GM21526 (cell line): ENCODE measurements around the gene TEX19.

Experiments
- ATAC-seq: cut with Tn5 transposase; IDR thresholded peaks from one replicate; pipeline ENCODE4 v1.9.1; 2021; ENCODE audit warnings: moderate library complexity; ENCODE audit not compliant: unreplicated experiment, low FRiP score

The TEX19 gene

DNA sequence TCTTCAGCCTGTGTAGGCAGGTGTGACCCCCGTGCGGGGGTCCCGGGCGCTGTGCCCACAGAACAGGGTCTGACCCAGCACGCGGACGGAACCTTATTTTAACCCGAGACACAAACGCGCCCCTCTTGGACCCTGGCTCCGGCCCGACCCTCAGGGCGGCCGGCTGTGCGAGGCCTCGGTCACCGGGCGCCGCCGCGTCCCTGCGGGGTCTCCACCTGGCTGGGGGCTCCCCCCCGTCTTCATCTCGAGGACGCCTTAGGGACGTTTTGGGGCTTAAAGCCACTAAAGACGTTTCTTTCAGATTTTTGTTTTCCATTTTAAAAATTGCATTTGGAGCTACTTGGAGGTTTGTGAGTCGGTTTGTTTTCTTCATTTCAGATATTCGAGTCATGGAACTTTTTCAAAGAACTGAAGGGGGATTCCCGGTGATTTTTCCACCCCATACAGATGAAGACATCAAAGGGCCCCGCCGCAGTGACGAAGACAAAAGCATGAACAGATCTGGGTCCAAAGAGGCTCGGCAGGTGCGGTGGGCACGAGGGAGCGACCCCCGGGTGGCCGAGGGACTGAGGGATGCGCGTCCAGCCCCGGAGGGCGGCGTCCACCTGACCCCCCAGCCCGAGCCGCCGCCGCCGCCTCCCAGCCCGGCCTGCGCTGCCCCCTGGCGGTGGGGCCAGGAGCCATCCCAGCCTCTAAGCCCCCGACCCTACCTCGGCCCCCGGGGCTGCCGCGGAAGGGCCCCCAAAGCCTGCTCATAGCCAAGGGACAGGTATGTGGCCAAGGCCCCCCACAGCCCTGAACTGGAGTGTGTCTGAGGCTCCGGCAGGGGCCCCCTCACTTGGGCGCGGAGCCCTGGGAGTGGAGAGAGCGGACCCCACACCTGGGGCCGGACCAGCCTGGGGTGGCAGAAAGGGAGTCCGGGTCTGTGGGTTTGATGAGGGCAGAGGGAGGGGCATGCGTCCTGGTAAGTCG, 37.8 kb upstream of the TEX19 start:
- ATAC-seq, result no peak

DNA sequence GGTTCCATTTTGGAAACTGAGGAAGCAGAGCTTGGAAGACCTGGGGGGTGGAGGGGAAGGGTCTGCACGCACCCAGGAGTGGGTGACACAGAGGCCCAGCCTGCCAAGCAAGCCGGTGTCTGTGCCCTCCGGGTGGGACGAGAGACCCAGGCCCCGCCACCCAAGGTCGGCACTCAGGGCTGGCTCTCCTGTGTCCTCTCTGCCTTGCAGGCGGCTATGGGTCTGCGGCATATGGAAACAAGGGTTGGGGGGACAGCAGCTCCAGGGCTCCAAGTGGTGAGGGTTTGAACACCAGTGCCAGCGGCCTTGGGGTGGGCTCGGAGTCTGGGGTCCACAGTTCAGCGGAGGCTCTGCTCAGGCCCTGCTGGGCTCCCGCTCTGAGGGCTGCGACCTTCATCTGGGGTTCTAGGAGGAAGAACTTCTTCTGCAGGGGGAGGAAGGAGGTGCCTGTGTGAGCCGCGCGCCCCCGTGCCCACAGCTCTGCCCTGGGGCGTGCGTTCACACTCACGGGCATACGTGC, 37.0 kb upstream of the TEX19 start:
- ATAC-seq, result no peak

DNA sequence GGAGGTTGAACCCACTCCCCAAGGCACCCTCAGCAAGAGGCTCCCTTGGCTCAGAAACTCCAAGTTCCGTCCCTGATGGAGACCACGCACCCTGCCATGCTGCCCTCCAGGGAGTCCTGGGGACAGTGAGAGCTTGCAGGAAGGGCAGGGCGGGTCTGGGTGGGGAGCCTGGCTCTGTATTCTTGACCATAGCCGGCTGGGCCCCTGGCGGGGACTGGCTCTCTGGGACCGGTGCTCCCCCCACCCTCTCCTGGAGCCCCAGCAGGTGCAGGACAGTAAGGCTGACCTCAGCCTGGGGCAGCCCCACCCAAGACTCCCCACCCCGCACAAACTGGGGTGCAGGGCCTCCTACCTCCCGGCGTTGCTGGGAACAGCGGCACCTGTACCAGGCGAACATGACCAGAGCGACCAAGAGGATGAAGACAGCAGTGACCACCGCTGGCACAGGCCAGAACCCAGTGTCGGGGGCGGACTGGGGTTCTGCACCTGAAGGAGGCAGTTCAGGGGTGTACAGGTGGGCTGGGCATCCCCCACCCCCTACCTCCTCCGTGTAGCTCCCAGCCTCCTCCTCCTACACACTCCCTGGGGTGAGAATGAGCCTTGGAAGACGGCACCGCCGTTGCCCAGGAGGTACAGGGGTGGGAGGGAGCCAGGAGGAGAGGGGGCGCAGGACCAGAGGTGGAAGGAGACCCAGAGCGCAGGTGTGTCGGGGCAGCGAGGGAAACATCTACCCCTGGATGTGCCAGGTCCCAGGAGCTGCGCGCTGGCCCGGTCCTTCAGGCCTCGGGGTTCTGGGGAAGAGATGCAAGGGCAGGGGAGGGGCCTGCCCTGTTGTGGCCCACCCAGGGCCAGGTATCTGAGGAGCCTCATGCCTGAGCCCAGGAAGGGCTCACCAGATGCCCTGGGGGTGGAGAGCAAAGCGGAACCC, 36.3 kb upstream of the TEX19 start:
- ATAC-seq, result no peak

DNA sequence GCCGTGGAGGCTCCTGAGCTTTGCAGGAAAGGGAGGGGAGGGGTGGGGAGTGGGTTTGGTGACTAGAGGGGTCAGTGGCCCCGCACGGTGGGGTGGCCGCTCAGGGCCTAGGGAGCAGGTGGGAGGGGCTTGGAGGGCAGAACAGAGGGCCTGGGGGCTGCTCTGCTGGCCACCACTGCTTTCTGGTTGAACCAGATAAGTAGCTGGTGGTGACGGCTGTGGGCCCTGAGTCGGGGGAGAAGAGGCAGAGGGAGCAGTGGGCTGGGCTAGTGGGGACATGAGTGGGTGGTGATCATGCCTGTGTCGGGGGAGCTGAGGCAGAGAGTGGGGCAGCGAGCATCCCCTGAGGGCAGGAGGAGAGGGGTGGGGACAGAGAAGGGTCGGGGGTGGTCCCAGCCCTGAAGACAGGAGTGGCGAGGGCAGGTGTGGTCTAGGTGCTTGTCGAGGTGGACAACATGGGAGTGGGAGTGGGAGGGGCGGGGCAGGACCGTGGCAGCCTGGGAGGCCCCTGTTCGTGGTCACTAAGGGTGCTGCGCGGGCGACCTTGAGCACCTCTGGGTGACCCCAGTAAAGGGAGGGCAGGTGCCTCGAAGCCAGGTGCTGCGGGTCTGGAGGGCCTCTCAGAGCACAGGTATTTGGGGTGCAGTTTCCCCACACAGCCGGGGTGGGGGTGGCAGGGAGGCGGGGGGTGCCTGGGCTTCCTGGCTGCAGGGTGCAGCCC, 35.4 kb upstream of the TEX19 start:
- ATAC-seq, result no peak

DNA sequence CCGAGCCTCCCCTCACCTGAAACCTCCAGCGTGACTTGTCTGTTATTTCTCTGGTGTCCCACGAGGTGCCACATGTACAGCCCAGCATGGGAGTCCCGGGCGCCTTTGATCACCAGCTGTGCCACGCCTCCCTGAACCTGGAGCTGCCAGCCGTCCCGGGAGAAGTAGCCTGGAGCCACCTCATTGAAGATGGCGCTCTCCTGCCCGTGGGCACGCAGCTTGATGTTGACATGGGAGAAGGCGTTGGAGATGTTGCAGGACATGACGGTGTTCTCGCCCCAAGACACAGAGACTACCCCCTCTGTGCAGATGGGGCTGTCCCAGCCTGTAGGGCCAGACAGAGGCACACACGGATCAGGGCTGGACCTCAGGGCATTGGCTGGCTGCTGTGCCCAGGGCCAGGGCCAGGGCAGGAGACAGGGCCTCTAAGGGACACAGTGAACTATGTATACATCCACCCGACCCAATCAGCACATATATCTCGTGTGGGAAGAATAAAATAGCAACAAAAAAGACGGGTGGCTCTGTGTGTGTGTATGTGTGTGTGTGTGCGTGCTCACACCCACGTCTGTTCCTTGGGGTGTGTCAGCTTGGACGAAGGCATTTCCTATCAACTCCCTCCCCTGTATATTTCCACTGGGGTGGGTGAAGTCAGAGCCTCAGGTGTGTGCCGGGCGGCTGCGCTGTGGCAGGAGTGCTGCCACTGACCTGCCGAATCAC, 34.3 kb upstream of the TEX19 start:
- ATAC-seq, result no peak

DNA sequence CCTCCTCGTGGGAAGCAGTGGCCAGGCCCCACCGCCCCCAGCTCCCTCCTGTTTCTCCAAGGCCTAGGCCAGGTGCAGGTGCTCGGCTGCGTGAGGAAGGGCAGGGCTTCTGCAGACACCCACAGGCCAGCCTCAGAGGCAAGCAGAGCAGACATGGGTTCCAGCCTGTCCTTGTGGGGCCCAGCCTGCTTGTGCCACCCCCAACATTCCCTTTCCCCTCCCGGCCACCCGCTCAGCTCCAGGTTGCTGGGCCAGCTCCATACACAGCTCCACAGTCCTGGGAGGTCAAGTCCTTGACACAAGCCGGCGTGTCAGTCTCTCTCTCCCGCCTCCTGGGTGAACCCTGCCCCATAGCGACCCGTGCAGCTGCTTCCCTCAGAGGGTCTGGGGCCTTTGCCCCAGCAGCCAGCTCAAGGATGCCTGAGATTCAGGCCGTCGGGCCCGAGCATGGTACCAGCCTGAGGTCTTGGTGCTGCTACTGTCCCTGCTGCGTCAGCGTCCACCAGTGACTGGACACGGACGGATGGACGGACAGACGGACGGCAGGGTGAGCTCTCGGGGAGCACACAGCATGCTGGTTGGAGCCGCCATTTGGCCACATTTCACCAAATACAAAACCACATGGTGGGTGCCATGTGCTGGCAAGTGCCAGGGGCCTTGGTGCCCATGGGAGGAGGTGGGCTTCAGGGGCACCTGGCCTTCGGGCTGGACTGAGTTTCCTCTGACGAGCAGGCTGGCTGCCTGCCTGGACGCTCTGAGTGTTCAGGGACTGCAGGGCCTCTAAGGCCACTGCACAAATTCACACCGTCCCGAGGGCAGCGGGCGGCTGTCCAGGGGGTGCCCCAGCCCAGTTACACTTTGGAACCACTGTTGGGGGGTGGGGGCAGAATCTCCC, 33.5 kb upstream of the TEX19 start:
- no peak for ATAC-seq

DNA sequence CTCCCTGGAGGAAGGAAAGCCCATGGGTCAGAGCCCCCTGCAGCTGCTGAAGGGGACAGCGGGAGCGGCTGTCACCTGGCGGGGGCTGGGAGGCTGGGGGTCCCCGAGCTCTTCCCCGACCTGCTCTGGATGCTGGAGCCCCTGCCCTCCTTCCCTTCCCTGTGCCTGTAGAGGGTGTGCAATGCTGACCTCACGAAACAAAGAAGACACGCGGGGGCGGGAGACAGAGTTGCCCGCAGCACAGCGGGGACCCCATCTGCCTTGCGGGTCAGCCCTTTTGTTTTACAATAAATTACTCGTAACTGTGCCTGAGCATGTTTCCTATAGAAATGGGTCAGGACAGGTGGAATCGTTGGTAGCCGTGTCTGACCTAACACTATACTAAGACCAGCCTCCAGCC, 31.8 kb upstream of the TEX19 start:
- no peak for ATAC-seq

DNA sequence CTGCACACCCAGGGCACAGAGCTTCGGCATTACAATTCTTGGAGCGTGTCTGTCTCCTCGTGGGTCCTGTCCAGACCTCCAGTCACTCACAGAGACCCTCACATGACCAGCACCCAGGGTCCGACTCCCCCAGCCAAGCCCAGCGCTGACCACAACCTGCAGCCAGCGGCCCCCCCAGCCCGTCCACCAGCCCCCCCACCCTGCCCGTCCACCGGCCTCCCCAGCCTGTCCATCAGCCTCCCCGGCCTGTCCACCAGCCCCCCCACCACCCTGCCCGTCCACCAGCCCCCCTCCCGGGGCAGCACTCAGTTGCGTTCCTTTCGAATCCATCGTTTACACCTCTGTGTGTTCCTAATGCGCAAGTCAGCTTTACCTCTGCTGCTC, 31.3 kb upstream of the TEX19 start:
- no peak for ATAC-seq

DNA sequence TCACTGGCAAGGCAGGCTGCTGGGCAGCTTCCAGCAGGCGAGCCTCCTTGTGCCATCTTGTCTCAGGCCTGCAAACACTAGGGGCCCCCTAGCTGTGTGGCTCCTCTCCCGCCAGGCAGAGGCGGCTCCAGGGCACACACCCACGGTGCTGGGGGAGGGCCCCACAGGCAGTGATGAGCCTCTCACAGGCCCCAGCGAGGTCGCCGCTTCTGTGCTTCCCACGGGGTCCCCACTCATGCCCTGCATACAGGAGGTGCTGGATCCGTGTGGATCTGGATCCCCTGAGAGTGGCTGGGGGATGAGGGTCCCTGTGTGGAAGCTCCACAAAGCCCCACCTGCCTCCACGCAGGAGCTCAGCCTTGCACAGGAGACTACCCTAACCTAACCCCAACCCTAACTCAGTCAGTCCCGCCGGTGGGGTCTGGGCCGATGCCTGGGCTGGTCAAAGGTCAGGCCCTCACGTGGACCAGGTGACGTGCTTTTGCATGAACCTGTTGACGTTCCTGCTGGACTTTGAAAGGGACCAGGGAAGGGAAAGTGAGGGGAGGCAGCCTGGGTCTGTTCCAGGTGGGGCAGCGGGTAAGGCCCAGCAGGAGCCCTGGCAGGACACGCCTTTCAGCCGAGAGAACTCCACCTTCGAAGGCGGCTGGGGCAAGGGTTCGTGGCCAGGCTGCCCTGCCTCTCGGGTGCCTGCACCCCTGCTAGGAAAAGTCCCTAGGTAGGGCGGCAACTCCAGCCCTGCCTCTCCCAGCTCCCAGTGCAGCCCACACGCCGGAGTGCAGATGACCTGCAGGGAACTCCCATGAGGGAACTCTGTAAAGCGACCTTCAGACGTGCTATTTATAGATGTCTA, 30.7 kb upstream of the TEX19 start:
- no peak for ATAC-seq

DNA sequence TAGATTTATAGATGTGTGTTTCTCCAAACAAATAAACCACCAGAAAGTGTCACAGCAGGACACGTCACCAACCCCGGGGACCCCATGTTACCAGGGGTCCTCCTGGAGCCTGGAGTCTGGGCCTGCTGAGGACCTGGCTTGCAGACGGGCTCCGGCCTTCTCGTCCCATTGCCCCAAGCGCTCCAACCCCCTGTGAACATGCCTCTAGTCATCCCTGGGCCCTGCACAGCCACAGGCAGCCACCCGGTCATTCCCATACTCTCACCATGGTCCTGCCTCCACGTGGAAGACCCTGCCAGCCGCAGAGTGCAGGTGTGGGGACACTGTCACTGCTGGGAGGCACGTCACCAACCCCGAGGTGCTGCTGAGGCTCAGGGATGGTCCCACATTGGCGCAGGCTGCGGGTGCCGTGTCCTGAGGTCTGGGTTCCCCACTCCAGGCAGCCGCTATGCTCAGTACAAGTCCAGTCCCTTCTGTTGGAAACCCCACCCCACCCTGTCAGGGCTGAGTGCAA, 30.0 kb upstream of the TEX19 start:
- ATAC-seq, result no peak

DNA sequence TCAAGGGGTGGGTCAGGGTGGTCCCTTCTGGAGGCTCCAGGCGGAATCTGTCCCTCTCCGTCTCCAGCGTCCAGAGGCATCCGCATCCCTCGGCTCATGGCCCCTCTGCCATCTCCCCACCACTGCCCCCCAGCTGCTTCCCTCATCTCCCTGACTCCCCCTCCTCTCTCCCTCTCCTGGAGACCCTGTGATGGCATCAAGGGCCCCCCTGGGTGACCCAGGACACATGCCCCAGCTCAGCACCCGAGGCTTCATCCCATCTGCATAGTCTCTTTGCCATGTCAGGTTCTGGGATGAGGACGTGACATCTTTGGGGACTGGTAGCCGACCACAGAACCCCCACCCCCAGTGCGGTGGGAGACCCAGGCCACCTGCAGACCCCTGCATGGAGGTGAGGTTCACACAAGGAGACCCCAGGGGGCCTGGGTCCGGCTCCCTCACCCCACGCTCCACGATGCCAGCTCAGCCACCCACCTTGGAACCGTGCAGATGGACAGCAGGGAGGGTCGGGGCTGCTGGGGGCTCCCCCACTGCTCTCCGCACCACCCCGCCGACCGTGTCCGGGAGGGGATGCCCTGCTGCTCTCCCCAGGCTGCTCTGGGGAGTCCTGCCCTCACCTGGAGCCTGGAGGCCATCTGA, 29.2 kb upstream of the TEX19 start:
- ATAC-seq, result no peak

DNA sequence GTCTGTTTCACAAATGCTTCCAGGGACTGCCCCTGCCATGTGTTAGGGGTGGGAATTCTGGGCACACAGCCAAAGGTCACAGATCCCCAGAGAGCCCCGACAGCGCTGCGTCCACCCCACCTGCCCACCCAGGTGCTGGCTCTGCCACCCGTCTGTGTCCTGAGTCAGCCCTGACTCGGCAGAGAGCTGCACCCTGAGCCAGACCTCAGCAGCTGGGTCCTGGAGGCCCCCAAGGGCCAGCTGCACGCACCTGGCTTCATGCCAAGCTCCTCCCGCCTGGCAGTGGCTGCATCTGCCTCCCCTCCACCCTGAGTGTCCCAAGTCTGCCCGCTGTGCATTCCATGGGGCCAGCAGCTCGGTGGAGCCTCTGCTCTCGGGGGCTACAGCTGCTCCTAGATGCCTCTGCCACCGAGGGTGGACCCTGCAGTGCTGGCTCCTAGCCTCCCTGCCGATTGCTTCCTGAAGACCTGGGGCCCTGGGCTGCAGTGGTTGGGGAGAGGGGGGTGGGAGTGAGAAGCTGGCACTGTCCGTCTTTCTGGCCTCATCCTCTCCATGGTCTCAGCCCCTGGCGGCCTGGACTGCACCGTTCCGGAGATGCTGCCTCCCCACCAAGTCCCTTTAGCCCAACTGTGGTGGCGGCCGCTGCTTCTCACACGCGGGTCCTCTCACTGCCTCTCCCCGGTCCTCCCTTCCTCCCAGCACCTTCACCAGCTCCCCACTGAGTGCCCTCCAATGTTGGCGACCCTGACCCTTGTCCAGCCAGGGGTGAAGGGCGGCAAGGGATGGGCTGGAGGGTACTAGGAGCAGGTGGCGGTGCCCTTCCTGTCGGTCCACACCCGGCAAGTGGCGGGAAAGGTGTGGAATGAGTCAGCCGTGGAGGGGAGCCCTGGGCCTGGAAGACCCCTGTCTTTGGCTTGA, 28.5 kb upstream of the TEX19 start:
- no peak for ATAC-seq

DNA sequence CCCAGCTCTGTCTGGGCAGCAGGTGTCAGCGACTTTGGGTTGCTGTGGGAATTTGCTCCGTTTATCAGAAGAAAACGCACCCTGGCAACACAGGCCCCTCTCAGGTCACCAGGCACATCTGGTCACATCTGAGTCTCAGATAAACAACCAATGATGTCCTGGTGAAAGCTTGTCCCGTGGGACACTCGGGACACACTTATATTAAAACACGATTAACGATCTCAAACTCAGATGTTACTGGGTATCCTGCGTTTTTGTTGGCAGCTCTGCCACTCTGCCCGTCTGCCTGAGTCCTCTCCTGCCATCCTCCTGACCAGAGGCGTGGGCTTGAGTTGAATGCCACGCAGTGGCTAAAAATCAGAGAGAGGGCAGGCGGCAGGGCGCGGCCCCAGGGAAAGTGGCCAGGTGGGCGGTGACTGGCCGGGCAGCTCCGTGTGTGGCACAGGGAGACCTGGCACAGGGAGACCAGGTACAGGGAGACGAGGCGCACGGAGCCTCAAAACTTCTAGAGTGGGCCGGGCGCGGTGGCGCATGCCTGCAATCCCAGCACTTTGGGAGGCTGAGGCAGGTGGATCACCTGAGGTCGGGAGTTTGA, 27.6 kb upstream of the TEX19 start:
- no peak for ATAC-seq

DNA sequence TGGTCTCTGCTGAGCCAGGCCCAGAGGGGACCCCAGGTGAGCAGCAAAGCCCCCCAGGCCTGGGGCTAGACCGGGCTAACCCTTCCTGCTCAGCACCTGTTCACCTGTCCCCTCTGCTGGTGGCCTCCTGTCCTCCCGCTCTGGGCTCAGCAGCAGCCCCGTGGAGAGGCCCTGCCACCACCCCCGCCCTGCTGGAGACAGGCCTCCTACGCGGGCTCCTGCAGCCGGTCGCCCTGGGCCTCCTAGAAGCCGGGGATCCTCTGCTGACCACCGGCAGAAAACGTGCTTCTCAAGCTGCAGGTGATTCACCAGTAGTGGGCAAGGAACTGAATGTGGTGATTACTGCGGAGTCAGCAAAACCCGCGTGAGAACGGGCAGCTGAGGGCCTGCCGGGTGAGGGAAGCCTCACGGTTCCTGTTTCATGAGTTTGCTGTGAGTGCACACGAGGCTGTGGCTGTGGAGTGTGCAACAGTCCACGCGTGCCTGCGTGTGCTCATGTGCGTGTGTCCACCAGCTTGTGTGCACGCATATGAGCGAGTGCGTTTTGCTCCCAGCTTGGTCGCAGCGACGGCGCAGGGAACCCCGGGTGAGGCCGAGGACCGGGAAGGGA, 26.3 kb upstream of the TEX19 start:
- ATAC-seq, result no peak
